CD4-positive, alpha-beta memory T cell (primary cell): ENCODE measurements around the gene KCTD8. TPM values are rescaled to one million over a fixed set of nuclear protein-coding genes. Genes with fewer than 3 reads are reported as not detected.

ENCODE experiments used
- CTCF ChIA-PET: fragments of 350-600 bp; sonication (Branson Sonifier 250); formaldehyde crosslinking; loops from one replicate; lab custom pipeline; 2021; ENCODE audit warnings: inconsistent platforms; ENCODE audit not compliant: partially characterized antibody; lab: Charles Lee
- POLR2A ChIA-PET: fragments of 350-600 bp; sonication (Branson Sonifier 250); formaldehyde crosslinking; loops from one replicate; lab custom pipeline; 2021; ENCODE audit not compliant: partially characterized antibody; lab: Charles Lee
- DNase-seq, 5 donors: peaks; one replicate each; pipeline versions ENCODE4 v3.0.0 to v3.0.0-alpha.2; 2020 to 2022; ENCODE audit warnings: mixed read lengths in 1 of 5
- H3K27ac ChIP-seq: one replicate; pipeline ENCODE4 v1.7.0; 2013; ENCODE audit warnings: low read depth, low read length
- H3K27me3 ChIP-seq: 2 replicates; pipeline ENCODE4 v1.7.0; 2013; ENCODE audit warnings: mild to moderate bottlenecking, low read length, moderate library complexity; ENCODE audit not compliant: insufficient read depth
- H3K36me3 ChIP-seq: 2 replicates; pipeline ENCODE4 v1.7.0; 2013; ENCODE audit warnings: mild to moderate bottlenecking, low read length, moderate library complexity; ENCODE audit not compliant: insufficient read depth
- H3K4me1 ChIP-seq: 2 replicates; pipeline ENCODE4 v1.7.0; 2013; ENCODE audit warnings: mild to moderate bottlenecking, low read length, moderate library complexity; ENCODE audit not compliant: insufficient read depth
- H3K4me3 ChIP-seq, 2 donors: one replicate each; pipeline ENCODE4 v1.7.0; 2013; ENCODE audit warnings: low read length in 2 of 2, mild to moderate bottlenecking in 1 of 2
- H3K9me3 ChIP-seq, 2 donors: one replicate each; pipeline ENCODE4 v1.7.0; 2013; ENCODE audit warnings: low read length in 2 of 2, control low read depth in 1 of 2; ENCODE audit not compliant: control insufficient read depth in 1 of 2
- H3K27ac Mint-ChIP-seq, 7 donors: one replicate each; pipeline ENCODE4 v1.8.0; 2020 to 2021; ENCODE audit warnings: mixed read lengths in 7 of 7, mild to moderate bottlenecking in 6 of 7, inconsistent platforms in 3 of 7, moderate library complexity in 3 of 7
- H3K27me3 Mint-ChIP-seq, 2 donors: one replicate each; pipeline ENCODE4 v1.8.0; 2020 to 2021; ENCODE audit warnings: mixed read lengths in 2 of 2
- H3K36me3 Mint-ChIP-seq, 2 donors: one replicate each; pipeline ENCODE4 v1.8.0; 2020 to 2021; ENCODE audit warnings: mixed read lengths in 2 of 2, inconsistent platforms in 1 of 2, mild to moderate bottlenecking in 1 of 2
- H3K4me1 Mint-ChIP-seq, 4 donors: one replicate each; pipeline ENCODE4 v1.8.0; 2020 to 2021; ENCODE audit warnings: mixed read lengths in 4 of 4, mild to moderate bottlenecking in 1 of 4
- H3K4me3 Mint-ChIP-seq, 8 donors: one replicate each; pipeline ENCODE4 v1.8.0; 2020 to 2021; ENCODE audit warnings: mixed read lengths in 8 of 8, mild to moderate bottlenecking in 7 of 8, moderate library complexity in 6 of 8, inconsistent platforms in 3 of 8
- H3K9me3 Mint-ChIP-seq, 8 donors: one replicate each; pipeline ENCODE4 v1.8.0; 2020 to 2021; ENCODE audit warnings: mixed read lengths in 8 of 8, mild to moderate bottlenecking in 5 of 8, inconsistent platforms in 3 of 8, moderate library complexity in 1 of 8
- intact Hi-C: fragments of 100-400 bp; cut with micrococcal nuclease; formaldehyde crosslinking; loops from one replicate; pipeline ENCODE4 v1.15.1; 2023
- polyA plus RNA-seq, 2 donors: library from polyadenylated mRNA; unstranded; fragments of 300-500 nt; fragmentation: Illumina TruSeq; gene quantifications; one replicate each; pipeline ENCODE4 v1.2.3, GENCODE V29; 2021
- total RNA-seq, 2 experiments: library from RNA; stranded (reverse); gene quantifications; one replicate each; pipeline ENCODE4 v1.2.3, GENCODE V29; 2021

The KCTD8 gene
- total and polyA plus RNA-seq, 4 experiments from 2014 or later = not detected

DNA sequence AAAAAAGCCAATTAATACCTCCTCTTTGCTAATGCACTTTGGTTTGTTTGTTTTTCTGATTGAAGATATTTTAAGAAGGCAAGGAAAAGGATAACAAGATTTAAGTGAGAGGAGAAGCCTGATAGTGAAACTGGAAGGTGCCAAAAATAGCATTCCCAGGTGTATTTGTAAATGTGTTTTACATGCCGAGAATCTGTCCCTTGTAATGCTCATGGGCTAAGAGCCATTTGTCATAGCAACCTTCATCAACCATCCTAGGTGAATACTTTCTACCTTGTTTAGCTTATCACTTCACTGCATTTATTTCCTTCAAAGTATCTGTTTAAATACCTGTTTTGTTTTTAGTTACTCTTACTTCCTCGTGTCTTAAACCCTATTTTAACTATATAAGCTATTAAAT is 127.8 kb downstream of the KCTD8 start:
- ChIA-PET POLR2A (no interaction called here), CTCF (no interaction called here)
- Mint-ChIP-seq H3K27me3 (no peaks in the 10 kb centered on the region), H3K4me1 (no peaks in the 10 kb centered on the region), H3K36me3 (no peaks in the 10 kb centered on the region), H3K9me3 (peaks cover 0 to 20% (median 4%) of the 10 kb centered on the region in 8 donors), H3K27ac (no peak overlapping the region), H3K4me3 (no peak overlapping the region)
- Histone ChIP-seq H3K36me3 (no peaks in the 10 kb centered on the region), H3K4me1 (no peaks in the 10 kb centered on the region), H3K27ac (no peak overlapping the region), H3K4me3 (no peak overlapping the region), H3K9me3 (peaks cover 0 to 4% of the 10 kb centered on the region in 2 donors), H3K27me3 (no peaks in the 10 kb centered on the region)
- no peak for DNase-seq
- intact Hi-C loops = no loop called here

DNA sequence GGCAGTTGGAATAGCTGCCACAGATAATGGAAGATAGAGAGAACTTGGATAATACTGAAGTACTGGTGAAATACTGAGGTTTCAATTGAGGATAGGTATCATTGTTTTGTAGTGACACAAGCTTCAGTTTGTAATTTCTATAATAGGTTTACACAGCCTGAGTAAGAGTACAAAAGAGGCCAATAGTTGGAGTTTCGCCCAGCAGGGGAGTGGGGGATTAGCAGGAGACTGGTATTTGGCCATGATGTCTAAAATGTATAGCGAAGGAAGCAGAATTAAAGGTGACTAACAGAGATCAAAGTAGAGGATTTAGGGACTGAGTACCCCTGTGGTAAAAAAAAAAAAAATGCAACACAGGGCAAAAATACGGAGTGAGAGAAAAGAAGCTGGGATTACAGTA is 129.5 kb downstream of the KCTD8 start:
- Histone ChIP-seq H3K27me3 (no peaks in the 10 kb centered on the region), H3K4me1 (no peaks in the 10 kb centered on the region), H3K9me3 (peaks cover 0 to 4% of the 10 kb centered on the region in 2 donors), H3K27ac (no peak overlapping the region), H3K36me3 (no peaks in the 10 kb centered on the region), H3K4me3 (no peak overlapping the region)
- Mint-ChIP-seq H3K9me3 (peaks cover 0 to 20% (median 4%) of the 10 kb centered on the region in 8 donors), H3K36me3 (no peaks in the 10 kb centered on the region), H3K4me1 (no peaks in the 10 kb centered on the region), H3K27me3 (no peaks in the 10 kb centered on the region), H3K4me3 (no peak overlapping the region), H3K27ac (no peak overlapping the region)
- POLR2A ChIA-PET = no interaction called here
- no peak for DNase-seq
- intact Hi-C loops = no loop called here
- CTCF ChIA-PET = no interaction called here

DNA sequence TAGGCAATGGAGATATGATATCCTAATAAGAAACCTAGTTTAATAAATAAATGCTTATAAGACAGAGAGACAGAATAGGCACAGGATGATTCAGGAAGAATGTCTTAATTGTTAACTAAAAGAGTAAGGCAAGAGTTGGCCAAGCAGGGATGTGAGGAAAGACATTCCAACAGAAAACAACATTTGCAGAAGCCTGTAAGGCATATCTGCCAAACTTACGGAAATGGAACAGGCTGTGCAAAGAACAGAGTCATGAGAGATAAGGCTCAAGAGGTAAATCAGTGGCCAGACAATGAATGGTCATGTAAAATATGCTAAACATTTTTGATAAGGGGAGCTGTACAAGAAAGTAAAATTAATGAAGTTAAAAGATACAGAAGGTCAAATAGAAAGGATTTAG is 134.9 kb downstream of the KCTD8 start:
- H3K36me3 Mint-ChIP-seq = no peaks in the 10 kb centered on the region
- ChIA-PET POLR2A (no interaction called here), CTCF (no interaction called here)

GRCh38 chr4:44287505-44287904 is 161.1 kb downstream of the KCTD8 start:
- Mint-ChIP-seq H3K27ac (no peak overlapping the region), H3K4me1 (no peaks in the 10 kb centered on the region), H3K36me3 (no peaks in the 10 kb centered on the region), H3K4me3 (no peak overlapping the region), H3K27me3 (no peaks in the 10 kb centered on the region), H3K9me3 (peaks cover 2 to 14% (median 8%) of the 10 kb centered on the region in 8 donors)
- DNase-seq = no peak
- H3K4me3 ChIP-seq = no peak overlapping the region
- ChIA-PET POLR2A (no interaction called here), CTCF (no interaction called here)
- no peaks in the 10 kb centered on the region for H3K9me3 ChIP-seq
- H3K36me3 ChIP-seq = no peaks in the 10 kb centered on the region
- H3K4me1 ChIP-seq = no peaks in the 10 kb centered on the region
- H3K27me3 ChIP-seq = no peaks in the 10 kb centered on the region
- intact Hi-C loops = no loop called here
- no peak overlapping the region for H3K27ac ChIP-seq

More for the DNA sequence above, 134.9 kb downstream of the KCTD8 start:
- no peak overlapping the region for H3K4me3 ChIP-seq
- H3K36me3 ChIP-seq = no peaks in the 10 kb centered on the region
- H3K4me1 ChIP-seq = no peaks in the 10 kb centered on the region
- H3K9me3 ChIP-seq = peaks cover 0 to 4% of the 10 kb centered on the region in 2 donors
- H3K27ac ChIP-seq = no peak overlapping the region
- H3K27ac Mint-ChIP-seq = no peak overlapping the region
- DNase-seq = no peak
- no peak overlapping the region for H3K4me3 Mint-ChIP-seq
- no peaks in the 10 kb centered on the region for H3K27me3 ChIP-seq
- intact Hi-C loops = no loop called here
- no peaks in the 10 kb centered on the region for H3K27me3 Mint-ChIP-seq
- peaks cover 0 to 14% (median 6%) of the 10 kb centered on the region in 8 donors for H3K9me3 Mint-ChIP-seq
- H3K4me1 Mint-ChIP-seq = no peaks in the 10 kb centered on the region

DNA sequence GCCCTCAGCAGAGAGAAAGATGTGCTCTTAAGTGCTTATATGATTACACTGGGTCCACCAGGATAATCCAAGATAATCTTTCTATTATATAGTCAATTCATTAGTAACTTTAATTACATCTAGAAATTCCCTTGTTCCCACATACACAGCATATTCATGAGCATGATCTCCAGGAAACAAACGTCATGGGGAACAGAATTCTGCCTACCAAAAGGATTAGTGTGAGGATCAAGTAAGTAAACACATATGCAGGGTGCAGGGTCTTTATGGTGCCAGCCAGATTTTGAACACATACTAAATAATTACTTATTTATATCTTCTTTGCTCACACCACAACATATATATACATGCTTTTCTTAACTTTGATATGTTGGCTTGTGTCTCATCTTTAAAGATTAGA is 169.1 kb downstream of the KCTD8 start:
- Mint-ChIP-seq H3K27me3 (no peaks in the 10 kb centered on the region), H3K4me3 (no peak overlapping the region), H3K4me1 (no peaks in the 10 kb centered on the region), H3K36me3 (no peaks in the 10 kb centered on the region), H3K9me3 (peaks cover 0 to 12% (median 5%) of the 10 kb centered on the region in 8 donors), H3K27ac (no peak overlapping the region)
- ChIA-PET CTCF (no interaction called here), POLR2A (no interaction called here)
- no peaks in the 10 kb centered on the region for H3K36me3 ChIP-seq
- DNase-seq = no peak
- H3K27me3 ChIP-seq = no peaks in the 10 kb centered on the region
- H3K4me3 ChIP-seq = no peak overlapping the region
- H3K9me3 ChIP-seq = no peaks in the 10 kb centered on the region
- no peak overlapping the region for H3K27ac ChIP-seq
- intact Hi-C loops = no loop called here
- no peaks in the 10 kb centered on the region for H3K4me1 ChIP-seq

DNA sequence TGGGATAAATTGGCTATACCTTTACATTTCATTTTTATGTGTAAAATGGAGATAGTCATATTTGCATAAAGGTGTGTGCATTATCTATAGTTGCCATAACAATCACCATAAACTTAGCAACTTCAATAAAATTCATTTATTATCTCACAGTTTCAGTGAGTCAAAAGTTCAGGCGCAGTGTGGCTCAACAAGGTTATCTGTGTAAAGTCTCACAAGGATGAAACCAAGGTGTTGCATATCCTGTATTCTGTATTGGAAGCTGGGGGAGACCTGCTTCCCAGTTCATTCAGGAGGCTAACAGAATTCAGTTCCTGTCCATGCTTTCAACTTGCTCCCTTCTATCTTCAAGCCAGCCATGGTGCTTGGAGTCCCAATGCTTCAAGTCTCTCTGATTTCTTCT is 169.5 kb downstream of the KCTD8 start:
- Histone ChIP-seq H3K9me3 (no peaks in the 10 kb centered on the region), H3K27ac (no peak overlapping the region), H3K36me3 (no peaks in the 10 kb centered on the region), H3K4me3 (no peak overlapping the region), H3K4me1 (no peaks in the 10 kb centered on the region), H3K27me3 (no peaks in the 10 kb centered on the region)
- H3K27ac Mint-ChIP-seq = no peak overlapping the region
- DNase-seq = no peak
- ChIA-PET CTCF (no interaction called here), POLR2A (no interaction called here)
- intact Hi-C loops = no loop called here
- no peak overlapping the region for H3K4me3 Mint-ChIP-seq
- no peaks in the 10 kb centered on the region for H3K36me3 Mint-ChIP-seq
- no peaks in the 10 kb centered on the region for H3K27me3 Mint-ChIP-seq
- peaks cover 0 to 12% (median 5%) of the 10 kb centered on the region in 8 donors for H3K9me3 Mint-ChIP-seq
- no peaks in the 10 kb centered on the region for H3K4me1 Mint-ChIP-seq

GRCh38 chr4:44257461-44257860 is 191.1 kb downstream of the KCTD8 start:
- no peaks in the 10 kb centered on the region for H3K4me1 ChIP-seq
- no peak overlapping the region for H3K27ac Mint-ChIP-seq
- no peak for DNase-seq
- no peak overlapping the region for H3K4me3 ChIP-seq
- ChIA-PET POLR2A (no interaction called here), CTCF (no interaction called here)
- no peaks in the 10 kb centered on the region for H3K4me1 Mint-ChIP-seq
- intact Hi-C loops = no loop called here
- H3K27ac ChIP-seq = no peak overlapping the region
- no peaks in the 10 kb centered on the region for H3K9me3 ChIP-seq
- H3K27me3 ChIP-seq = no peaks in the 10 kb centered on the region
- H3K36me3 Mint-ChIP-seq = no peaks in the 10 kb centered on the region
- no peaks in the 10 kb centered on the region for H3K36me3 ChIP-seq
- H3K27me3 Mint-ChIP-seq = no peaks in the 10 kb centered on the region
- H3K9me3 Mint-ChIP-seq = peaks cover 0 to 9% (median 4%) of the 10 kb centered on the region in 8 donors
- H3K4me3 Mint-ChIP-seq = no peak overlapping the region

GRCh38 chr4:44256414-44256813 is 192.2 kb downstream of the KCTD8 start:
- intact Hi-C loops = no loop called here
- Histone ChIP-seq H3K4me1 (no peaks in the 10 kb centered on the region), H3K27me3 (no peaks in the 10 kb centered on the region), H3K27ac (no peak overlapping the region), H3K36me3 (no peaks in the 10 kb centered on the region), H3K4me3 (no peak overlapping the region), H3K9me3 (no peaks in the 10 kb centered on the region)
- ChIA-PET POLR2A (no interaction called here), CTCF (no interaction called here)
- H3K27me3 Mint-ChIP-seq = no peaks in the 10 kb centered on the region
- H3K27ac Mint-ChIP-seq = no peak overlapping the region
- no peaks in the 10 kb centered on the region for H3K36me3 Mint-ChIP-seq
- no peaks in the 10 kb centered on the region for H3K4me1 Mint-ChIP-seq
- no peak for DNase-seq
- no peak overlapping the region for H3K4me3 Mint-ChIP-seq
- peaks cover 0 to 9% (median 2%) of the 10 kb centered on the region in 8 donors for H3K9me3 Mint-ChIP-seq
